Measurements from ENCODE around the gene ATP8A2.

ATP8A2 gene

GRCh38 chr13:25928941-25929505 lies 557.2 kb downstream of the ATP8A2 start:
- no peak for DNase-seq (ENCODE audit: low spot score)
- TF ChIP-seq CTCF (IDR thresholded peaks at IDR 0.05; ENCODE audit: extremely low read depth, missing control alignments) = no peak

GRCh38 chr13:25929816-25930215 lies 558.0 kb downstream of the ATP8A2 start:
- no peak for TF ChIP-seq CTCF (IDR thresholded peaks at IDR 0.05; ENCODE audit: extremely low read depth, missing control alignments)
- DNase-seq (ENCODE audit: low spot score) = no peak

- no peak for DNase-seq (ENCODE audit: low spot score)
- TF ChIP-seq CTCF (IDR thresholded peaks at IDR 0.05; ENCODE audit: extremely low read depth, missing control alignments) = no peak
These were observed 558.9 kb downstream of the ATP8A2 start for GRCh38 chr13:25930653-25931052.

GRCh38 chr13:25932365-25932764 lies 560.6 kb downstream of the ATP8A2 start:
- no peak for DNase-seq (ENCODE audit: low spot score)

GRCh38 chr13:25933520-25933919 lies 561.7 kb downstream of the ATP8A2 start:
- no peak for DNase-seq (ENCODE audit: low spot score)
- TF ChIP-seq CTCF (IDR thresholded peaks at IDR 0.05; ENCODE audit: extremely low read depth, missing control alignments) = no peak

More at GRCh38 chr13:25932365-25932764, 560.6 kb downstream of the ATP8A2 start:
- no peak for TF ChIP-seq CTCF (IDR thresholded peaks at IDR 0.05; ENCODE audit: extremely low read depth, missing control alignments)

- DNase-seq (ENCODE audit: low spot score) = no peak
- no peak for TF ChIP-seq CTCF (IDR thresholded peaks at IDR 0.05; ENCODE audit: extremely low read depth, missing control alignments)
These were observed 562.4 kb downstream of the ATP8A2 start for GRCh38 chr13:25934127-25934526.

GRCh38 chr13:25939961-25940687 lies 568.4 kb downstream of the ATP8A2 start:
- DNase-seq (ENCODE audit: low spot score) = no peak
- no peak for TF ChIP-seq CTCF (IDR thresholded peaks at IDR 0.05; ENCODE audit: extremely low read depth, missing control alignments)
